ENCODE data around the gene OPRL1. TPM values are rescaled to one million over a fixed set of nuclear protein-coding genes. Genes with fewer than 3 reads are reported as not detected.

OPRL1 gene
- total RNA-seq, 4 donors from 2014 or later, result 0.54 to 0.94 (median 0.68) TPM

DNA sequence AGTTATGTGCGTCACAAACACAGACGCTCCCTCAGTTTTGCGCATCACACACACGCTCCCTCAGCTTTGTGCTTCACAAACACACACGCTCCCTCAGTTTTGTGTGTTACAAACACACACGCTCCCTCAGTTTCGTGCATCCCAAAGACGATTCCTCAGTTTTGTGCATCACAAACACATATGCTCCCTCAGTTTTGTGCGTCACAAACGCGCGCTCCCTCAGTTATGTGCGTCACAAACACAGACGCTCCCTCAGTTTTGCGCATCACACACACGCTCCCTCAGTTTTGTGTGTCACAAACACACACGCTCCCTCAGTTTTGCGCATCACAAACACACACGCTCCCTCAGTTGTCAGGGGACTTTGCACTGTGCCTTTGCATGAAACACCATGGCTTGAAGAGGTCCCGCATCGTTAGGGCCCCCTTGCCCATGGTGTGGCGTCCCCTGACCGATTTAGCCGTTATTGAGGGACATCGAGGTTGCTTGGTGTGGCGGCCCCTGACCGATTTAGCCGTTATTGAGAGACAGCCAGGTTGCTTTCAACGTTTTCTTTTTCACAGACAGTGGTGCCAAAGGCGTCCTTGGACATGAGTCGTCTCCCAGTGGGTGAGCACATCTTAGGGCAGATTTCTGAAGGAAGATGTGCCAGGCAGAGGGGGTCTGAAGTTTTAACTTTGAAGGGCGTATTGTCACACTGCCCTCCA is 56.3 kb downstream of the OPRL1 start:
- H3K27ac ChIP-seq, result no peak overlapping the region
- no peak for DNase-seq
- no peaks in the 10 kb centered on the region for H3K27me3 ChIP-seq
- 87 to 89% methylated on average over 32 of the region's 32 CpGs for WGBS, 2 donors
- no peak for TF ChIP-seq POLR2A (IDR thresholded peaks at IDR 0.05)
- no peak for TF ChIP-seq CTCF (IDR thresholded peaks at IDR 0.05)
- H3K4me3 ChIP-seq (replicated peaks in 1 of 3), result no peak overlapping the region
- H3K4me1 ChIP-seq, result no peaks in the 10 kb centered on the region
- no peaks in the 10 kb centered on the region for H3K36me3 ChIP-seq
- no peaks in the 10 kb centered on the region for H3K9me3 ChIP-seq
- intact Hi-C loops (cut with DNase I), result no loop called here

DNA sequence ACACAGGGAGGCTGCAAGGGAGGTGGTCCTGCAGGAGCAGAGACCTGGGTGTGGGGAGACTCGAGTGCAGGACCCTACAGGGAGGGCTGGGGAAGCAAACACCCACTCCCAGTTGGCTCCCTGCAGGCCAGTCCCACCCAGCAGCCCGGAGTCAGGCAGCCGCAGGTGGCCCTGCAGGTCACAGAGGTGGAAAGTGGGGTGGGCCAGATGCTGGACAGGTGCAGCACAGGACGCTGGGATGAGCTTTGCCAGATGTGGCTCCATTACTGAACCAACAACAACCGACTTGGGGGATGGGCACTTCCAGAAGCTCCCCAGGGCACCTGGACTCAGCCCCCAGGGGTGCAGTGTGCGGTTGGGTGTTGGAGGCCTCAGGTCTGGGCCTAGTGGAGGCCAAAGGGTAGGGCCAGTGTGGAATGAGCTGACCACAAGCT is 57.7 kb downstream of the OPRL1 start:
- intact Hi-C loops (cut with DNase I), result no loop called here
- no peak for DNase-seq
- Histone ChIP-seq H3K9me3 (no peaks in the 10 kb centered on the region), H3K4me3 (replicated peaks in 1 of 3) (no peak overlapping the region), H3K36me3 (no peaks in the 10 kb centered on the region), H3K4me1 (no peaks in the 10 kb centered on the region), H3K27ac (no peak overlapping the region), H3K27me3 (no peaks in the 10 kb centered on the region)
- WGBS, 2 donors, result 58 to 85% methylated on average over 3 to 5 of the region's 6 CpGs
- TF ChIP-seq CTCF (IDR thresholded peaks at IDR 0.05) (no peak), POLR2A (IDR thresholded peaks at IDR 0.05) (no peak)

- no peak for DNase-seq
- Histone ChIP-seq H3K4me1 (no peaks in the 10 kb centered on the region), H3K4me3 (replicated peaks in 1 of 3) (no peak overlapping the region), H3K27me3 (no peaks in the 10 kb centered on the region), H3K9me3 (no peaks in the 10 kb centered on the region), H3K27ac (no peak overlapping the region), H3K36me3 (no peaks in the 10 kb centered on the region)
- TF ChIP-seq CTCF (IDR thresholded peaks at IDR 0.05) (no peak), POLR2A (IDR thresholded peaks at IDR 0.05) (no peak)
- intact Hi-C loops (cut with DNase I), result no loop called here
- 83 to 89% methylated on average over 17 to 18 of the region's 18 CpGs for WGBS, 2 donors
Measured at GRCh38 chr20:64138276-64138815, 58.5 kb downstream of the OPRL1 start.

DNA sequence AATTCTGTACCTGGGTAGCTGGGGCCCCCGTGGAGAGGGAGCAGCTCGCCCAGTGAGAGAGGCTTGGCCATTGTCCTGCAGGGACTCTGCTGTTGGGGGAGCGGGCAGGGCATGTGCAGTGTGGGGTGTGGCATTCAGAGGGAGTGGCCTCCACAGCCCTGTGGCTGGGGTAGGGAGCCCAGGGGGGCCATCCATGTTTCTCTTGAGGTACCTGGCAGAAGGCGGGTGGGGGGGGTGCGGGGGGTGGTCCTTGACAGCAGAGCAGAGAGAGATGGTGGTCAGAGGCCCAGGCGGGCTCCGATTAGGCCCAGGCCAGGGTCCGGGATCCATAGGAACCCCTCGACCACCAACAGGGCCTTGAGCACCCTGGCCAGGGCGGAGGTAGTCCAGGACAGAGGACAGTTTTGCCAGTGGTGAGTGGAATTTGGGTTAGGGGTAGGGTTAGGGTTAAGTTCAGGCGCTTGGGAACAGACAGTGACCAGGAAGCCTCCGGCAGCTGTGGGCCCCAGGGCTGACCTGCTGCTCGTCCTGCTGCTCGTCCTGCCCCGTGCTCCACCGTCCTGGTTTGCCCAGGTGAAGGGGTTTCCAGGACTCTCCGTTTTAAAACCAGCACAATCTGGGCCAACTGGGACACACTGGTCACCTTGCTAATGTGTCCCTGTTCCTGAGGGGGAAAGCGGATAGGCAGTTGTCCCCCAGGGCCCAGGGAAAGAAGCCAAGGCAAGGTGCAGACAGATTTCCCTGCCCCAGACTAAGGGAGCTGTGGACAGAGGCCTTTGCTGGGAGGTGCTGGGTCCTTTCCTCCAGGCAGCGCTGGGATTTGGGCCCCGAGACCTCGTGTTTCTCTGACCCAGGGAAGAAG is 59.5 kb downstream of the OPRL1 start:
- intact Hi-C loops (cut with DNase I), result no loop called here
- H3K4me1 ChIP-seq, result no peaks in the 10 kb centered on the region
- H3K36me3 ChIP-seq, result no peaks in the 10 kb centered on the region
- no peak overlapping the region for H3K27ac ChIP-seq
- H3K9me3 ChIP-seq, result no peaks in the 10 kb centered on the region
- no peak for DNase-seq
- no peaks in the 10 kb centered on the region for H3K27me3 ChIP-seq
- 79 to 85% methylated on average over 13 to 20 of the region's 21 CpGs for whole genome bisulfite sequencing, 2 donors
- TF ChIP-seq POLR2A (IDR thresholded peaks at IDR 0.05) (no peak), CTCF (IDR thresholded peaks at IDR 0.05) (no peak)
- H3K4me3 ChIP-seq (replicated peaks in 1 of 3), result no peak overlapping the region
